OCI-LY3 (cell line): Measurements from ENCODE around the gene RPL12.

ENCODE experiments used
- CTCF ChIP-seq: fragments of 200-600, 300-600 bp; sonication (generic); IDR thresholded peaks from 2 replicates; pipeline ENCODE4 v1.5.1; 2014; ENCODE audit warnings: antibody characterized with exemption, low read length, low read depth
- EZH2phosphoT487 ChIP-seq: fragments of 200-600 bp; shearing (Covaris generic); IDR thresholded peaks from 2 replicates; pipeline ENCODE4 v1.6.1; 2018; ENCODE audit warnings: antibody characterized with exemption, mixed run types, low read depth

GRCh38 chr9:127405344-127406125 lies 45.7 kb downstream of the RPL12 start:
- TF ChIP-seq CTCF: no peak
- TF ChIP-seq EZH2phosphoT487: no peak
